CD4-positive, alpha-beta T cell treated with Interleukin-4 for 4 hours (primary cell): ENCODE data around the gene EIF4EBP3.

Experiments used
- DNase-seq: peaks from one replicate; pipeline ENCODE4 v3.0.0-alpha.2; 2020

The EIF4EBP3 gene

GRCh38 chr5:140547508-140548299 is at the start of gene EIF4EBP3:
EIF4EBP3 (plus strand) TSS chr5:140547662; CDS start chr5:140547738, 76 bp downstream.
- DNase-seq, result peak; percentile 79

- DNase-seq, result no peak
These were observed 49.6 kb upstream of the EIF4EBP3 start for GRCh38 chr5:140497897-140498296.

GRCh38 chr5:140498591-140498990 is 48.9 kb upstream of the EIF4EBP3 start:
- no peak for DNase-seq

GRCh38 chr5:140502834-140503233 is 44.6 kb upstream of the EIF4EBP3 start:
- DNase-seq, result no peak

- no peak for DNase-seq
These were observed 37.6 kb upstream of the EIF4EBP3 start for GRCh38 chr5:140509898-140510297.

GRCh38 chr5:140513124-140513523 is 34.3 kb upstream of the EIF4EBP3 start:
- DNase-seq, result no peak

- no peak for DNase-seq
These were observed 23.5 kb upstream of the EIF4EBP3 start for GRCh38 chr5:140524003-140524402.

GRCh38 chr5:140540227-140540626 is 7.2 kb upstream of the EIF4EBP3 start:
- no peak for DNase-seq

- no peak for DNase-seq
These were observed 4.5 kb upstream of the EIF4EBP3 start for GRCh38 chr5:140542972-140543371.

- DNase-seq, result no peak
These were observed 2.5 kb upstream of the EIF4EBP3 start for GRCh38 chr5:140544986-140545385.

GRCh38 chr5:140545606-140546005 is 1.9 kb upstream of the EIF4EBP3 start:
- no peak for DNase-seq

- no peak for DNase-seq
These were observed 483 bp upstream of the EIF4EBP3 start for GRCh38 chr5:140546851-140547507.

- DNase-seq, result no peak
These were observed 832 bp downstream of the EIF4EBP3 start for GRCh38 chr5:140548300-140548688.

GRCh38 chr5:140548791-140549190 is 1.3 kb downstream of the EIF4EBP3 start:
- no peak for DNase-seq

- no peak for DNase-seq
These were observed 2.0 kb downstream of the EIF4EBP3 start for GRCh38 chr5:140549237-140550144.

- DNase-seq, result no peak
These were observed 3.0 kb downstream of the EIF4EBP3 start for GRCh38 chr5:140550147-140551079.

GRCh38 chr5:140551872-140552271 is 4.4 kb downstream of the EIF4EBP3 start:
- DNase-seq, result no peak

- no peak for DNase-seq
These were observed 6.2 kb downstream of the EIF4EBP3 start for GRCh38 chr5:140553657-140554056.

GRCh38 chr5:140554454-140554853 is 7.0 kb downstream of the EIF4EBP3 start:
- DNase-seq, result no peak

GRCh38 chr5:140555747-140556312 is 8.4 kb downstream of the EIF4EBP3 start:
- no peak for DNase-seq

GRCh38 chr5:140556438-140556837 is 9.0 kb downstream of the EIF4EBP3 start:
- DNase-seq, result no peak
